Stimulated activated CD4-positive, alpha-beta T cell treated with anti-CD3 and anti-CD28 coated beads, Interleukin-4, amount 100 ng/mL, for 48 hours (primary cell): Measurements from ENCODE around the gene BRSK2.

Source experiments
- DNase-seq, 2 donors: peaks; one replicate each; pipeline ENCODE4 v3.0.0-alpha.2; 2020; ENCODE audit warnings: low read depth in 2 of 2

The BRSK2 gene

GRCh38 chr11:1451781-1452470 is 62.2 kb downstream of the BRSK2 start:
- no peak for DNase-seq

GRCh38 chr11:1452744-1453143 is 63.0 kb downstream of the BRSK2 start:
- no peak for DNase-seq

- peak in 1 of 2 donors; percentile 12 for DNase-seq
These were observed 63.9 kb downstream of the BRSK2 start for GRCh38 chr11:1453611-1454034.

GRCh38 chr11:1454576-1454975 is 64.8 kb downstream of the BRSK2 start:
- no peak for DNase-seq

- DNase-seq, result no peak
These were observed 65.5 kb downstream of the BRSK2 start for GRCh38 chr11:1455032-1455762.

GRCh38 chr11:1455763-1456060 is 66.0 kb downstream of the BRSK2 start:
- DNase-seq, result no peak

- no peak for DNase-seq
These were observed 66.4 kb downstream of the BRSK2 start for GRCh38 chr11:1456176-1456575.

- no peak for DNase-seq
These were observed 67.0 kb downstream of the BRSK2 start for GRCh38 chr11:1456596-1457325.

- no peak for DNase-seq
These were observed 67.6 kb downstream of the BRSK2 start for GRCh38 chr11:1457326-1457680.

- DNase-seq, result no peak
These were observed 68.1 kb downstream of the BRSK2 start for GRCh38 chr11:1457856-1458255.

- no peak for DNase-seq
These were observed 68.8 kb downstream of the BRSK2 start for GRCh38 chr11:1458340-1459218.

- DNase-seq, result no peak
These were observed 69.5 kb downstream of the BRSK2 start for GRCh38 chr11:1459219-1459575.

- DNase-seq, result no peak
These were observed 70.1 kb downstream of the BRSK2 start for GRCh38 chr11:1459764-1460395.

- DNase-seq, result no peak
These were observed 70.8 kb downstream of the BRSK2 start for GRCh38 chr11:1460396-1460985.

GRCh38 chr11:1460986-1461825 is 71.5 kb downstream of the BRSK2 start:
- DNase-seq, result no peak

- no peak for DNase-seq
These were observed 72.3 kb downstream of the BRSK2 start for GRCh38 chr11:1461826-1462697.

- DNase-seq, result no peak
These were observed 72.9 kb downstream of the BRSK2 start for GRCh38 chr11:1462698-1462975.

GRCh38 chr11:1463056-1463455 is 73.3 kb downstream of the BRSK2 start:
- DNase-seq, result no peak

- DNase-seq, result no peak
These were observed 77.0 kb downstream of the BRSK2 start for GRCh38 chr11:1466784-1467183.

GRCh38 chr11:1467270-1467669 is 77.5 kb downstream of the BRSK2 start:
- no peak for DNase-seq
